Osteoblast (primary cell): ENCODE data around the gene HSF5. TPM values are rescaled to one million over a fixed set of nuclear protein-coding genes. Genes with fewer than 3 reads are reported as not detected.

Source experiments
- DNase-seq: peaks from one replicate; pipeline ENCODE4 v3.0.0; 2011; ENCODE audit warnings: low spot score, mixed read lengths; ENCODE audit not compliant: insufficient read length; ENCODE audit errors: missing footprints
- H2AFZ ChIP-seq: 2 replicates; pipeline ENCODE4 v1.6.0; 2011; ENCODE audit warnings: mild to moderate bottlenecking, low read length
- H3K27ac ChIP-seq: 2 replicates; pipeline ENCODE4 v1.5.1; 2011; ENCODE audit warnings: mild to moderate bottlenecking, low read depth, low read length, moderate library complexity
- H3K27me3 ChIP-seq: 2 replicates; pipeline ENCODE4 v1.6.0; 2012; ENCODE audit warnings: mild to moderate bottlenecking, control low read depth, inconsistent platforms, low read length, moderate library complexity; ENCODE audit not compliant: insufficient read depth
- H3K36me3 ChIP-seq: 2 replicates; pipeline ENCODE4 v1.5.1; 2011; ENCODE audit warnings: mild to moderate bottlenecking, low read length, control low read depth, moderate library complexity; ENCODE audit not compliant: insufficient read depth
- H3K4me1 ChIP-seq: 2 replicates; pipeline ENCODE4 v1.5.1; 2011; ENCODE audit warnings: mild to moderate bottlenecking, low read length, control low read depth, moderate library complexity; ENCODE audit not compliant: insufficient read depth
- H3K4me2 ChIP-seq: 2 replicates; pipeline ENCODE4 v1.6.0; 2011; ENCODE audit warnings: mild to moderate bottlenecking, low read length; ENCODE audit not compliant: insufficient read depth
- H3K4me3 ChIP-seq: fragments of 200-600 bp; sonication (generic); 3 replicates; pipeline ENCODE4 v1.5.1; 2012; ENCODE audit warnings: mild to moderate bottlenecking, low read length, inconsistent platforms; ENCODE audit not compliant: insufficient read depth
- H3K79me2 ChIP-seq: 2 replicates; pipeline ENCODE4 v1.6.0; 2012; ENCODE audit warnings: mild to moderate bottlenecking, low read length, control low read depth, inconsistent platforms; ENCODE audit not compliant: insufficient read depth
- H3K9me3 ChIP-seq: 2 replicates; pipeline ENCODE4 v1.5.1; 2011; ENCODE audit warnings: low read depth, low read length, control low read depth
- H4K20me1 ChIP-seq: 2 replicates; pipeline ENCODE4 v1.6.0; 2012; ENCODE audit warnings: mild to moderate bottlenecking, low read length, control low read depth; ENCODE audit not compliant: insufficient read depth
- total RNA-seq: library from RNA; depleted of rRNA; stranded (reverse); fragments of >200 nt; gene quantifications from 2 replicates; pipeline ENCODE4 v1.2.3, GENCODE V29; 2012
- TF ChIP-seq, protein P1 (sequence below): IDR thresholded peaks from 2 replicates; pipeline ENCODE4 v1.5.1; 2011; ENCODE audit warnings: mild to moderate bottlenecking, low read depth, low read length, moderate library complexity; ENCODE audit errors: extremely low read depth

The HSF5 gene
- total RNA-seq, 1 donor, result under 0.01 TPM

DNA sequence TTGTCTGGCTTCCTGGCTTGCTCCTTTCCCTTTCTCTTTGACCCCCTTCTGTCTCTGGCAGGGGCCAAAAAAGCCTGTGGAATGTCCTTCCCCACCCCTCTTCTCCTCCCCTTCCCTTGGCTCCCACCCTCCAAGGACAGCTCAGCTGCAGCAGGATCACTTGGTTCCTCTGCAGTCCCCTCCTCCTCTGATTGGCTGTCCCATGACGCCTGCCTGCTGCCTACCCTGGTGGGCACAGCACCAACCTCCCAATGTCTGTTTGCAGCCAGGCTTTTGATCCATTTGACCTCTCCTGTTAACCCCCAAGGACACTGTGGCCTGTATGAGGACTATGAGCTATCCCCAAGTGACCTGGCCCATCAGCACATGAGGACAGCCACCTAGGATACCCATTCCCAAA is 41.1 kb upstream of the HSF5 start:
- Histone ChIP-seq H3K4me3 (no peak overlapping the region), H3K9me3 (no peaks in the 10 kb centered on the region), H3K79me2 (no peaks in the 10 kb centered on the region), H3K27me3 (peaks cover 12% of the 10 kb centered on the region), H3K36me3 (no peaks in the 10 kb centered on the region), H3K4me2 (no peak overlapping the region), H3K4me1 (peaks cover 38% of the 10 kb centered on the region), H3K27ac (no peak overlapping the region), H2AFZ (no peak overlapping the region), H4K20me1 (no peaks in the 10 kb centered on the region)
- no peak for DNase-seq
- TF ChIP-seq, protein P1, sequence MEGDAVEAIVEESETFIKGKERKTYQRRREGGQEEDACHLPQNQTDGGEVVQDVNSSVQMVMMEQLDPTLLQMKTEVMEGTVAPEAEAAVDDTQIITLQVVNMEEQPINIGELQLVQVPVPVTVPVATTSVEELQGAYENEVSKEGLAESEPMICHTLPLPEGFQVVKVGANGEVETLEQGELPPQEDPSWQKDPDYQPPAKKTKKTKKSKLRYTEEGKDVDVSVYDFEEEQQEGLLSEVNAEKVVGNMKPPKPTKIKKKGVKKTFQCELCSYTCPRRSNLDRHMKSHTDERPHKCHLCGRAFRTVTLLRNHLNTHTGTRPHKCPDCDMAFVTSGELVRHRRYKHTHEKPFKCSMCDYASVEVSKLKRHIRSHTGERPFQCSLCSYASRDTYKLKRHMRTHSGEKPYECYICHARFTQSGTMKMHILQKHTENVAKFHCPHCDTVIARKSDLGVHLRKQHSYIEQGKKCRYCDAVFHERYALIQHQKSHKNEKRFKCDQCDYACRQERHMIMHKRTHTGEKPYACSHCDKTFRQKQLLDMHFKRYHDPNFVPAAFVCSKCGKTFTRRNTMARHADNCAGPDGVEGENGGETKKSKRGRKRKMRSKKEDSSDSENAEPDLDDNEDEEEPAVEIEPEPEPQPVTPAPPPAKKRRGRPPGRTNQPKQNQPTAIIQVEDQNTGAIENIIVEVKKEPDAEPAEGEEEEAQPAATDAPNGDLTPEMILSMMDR, result no peak

DNA sequence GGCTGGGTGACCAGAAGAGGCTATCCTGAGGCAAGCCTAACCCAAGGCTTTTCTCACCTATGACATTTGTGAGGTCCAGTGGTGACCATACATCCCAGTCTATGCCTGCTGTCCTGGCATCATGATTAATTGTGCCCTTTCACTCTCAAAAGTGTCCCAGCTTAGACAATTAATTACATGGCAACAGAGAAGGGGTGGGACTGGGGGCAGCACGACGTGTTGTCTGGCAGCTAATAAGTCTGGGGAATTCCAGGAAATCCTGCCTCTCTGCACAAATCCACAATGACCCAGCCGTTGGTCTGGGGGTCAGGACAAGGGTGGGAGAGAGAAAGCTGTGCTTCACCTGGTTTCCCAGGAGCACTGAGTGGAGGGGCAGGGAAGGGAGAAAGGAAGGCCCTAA is 40.2 kb upstream of the HSF5 start:
- no peak for DNase-seq
- Histone ChIP-seq H4K20me1 (no peaks in the 10 kb centered on the region), H3K36me3 (no peaks in the 10 kb centered on the region), H3K27me3 (peaks cover 12% of the 10 kb centered on the region), H3K79me2 (no peaks in the 10 kb centered on the region), H3K4me3 (no peak overlapping the region), H3K4me1 (peaks cover 38% of the 10 kb centered on the region), H3K27ac (no peak overlapping the region), H3K4me2 (no peak overlapping the region), H2AFZ (no peak overlapping the region), H3K9me3 (no peaks in the 10 kb centered on the region)
- TF ChIP-seq, protein P1, result no peak

DNA sequence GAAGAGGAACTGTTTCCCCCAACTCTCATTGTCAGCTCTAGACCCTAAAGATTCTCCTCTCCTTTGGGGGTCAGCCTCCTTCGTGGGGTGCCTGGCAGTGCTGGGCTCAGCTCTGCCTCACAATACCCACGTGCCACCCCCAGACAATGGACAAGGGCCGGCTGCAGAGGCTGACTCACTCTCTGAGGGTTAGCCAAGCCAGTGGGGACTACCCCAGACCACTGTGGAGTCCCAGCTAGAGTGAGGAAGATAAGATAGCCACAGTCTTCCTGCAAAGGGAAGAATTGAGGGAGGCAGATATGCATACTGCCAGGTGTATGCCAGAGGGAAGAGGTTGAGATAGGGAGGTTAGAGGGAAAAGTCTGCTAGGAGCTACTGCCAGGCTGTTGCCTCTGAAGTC is 39.7 kb upstream of the HSF5 start:
- Histone ChIP-seq H3K27ac (no peak overlapping the region), H3K4me2 (no peak overlapping the region), H3K4me1 (peaks cover 38% of the 10 kb centered on the region), H3K27me3 (peaks cover 12% of the 10 kb centered on the region), H3K9me3 (no peaks in the 10 kb centered on the region), H4K20me1 (no peaks in the 10 kb centered on the region), H3K36me3 (no peaks in the 10 kb centered on the region), H3K4me3 (no peak overlapping the region), H3K79me2 (no peaks in the 10 kb centered on the region), H2AFZ (no peak overlapping the region)
- DNase-seq, result peak; percentile 83
- TF ChIP-seq, protein P1, result no peak

DNA sequence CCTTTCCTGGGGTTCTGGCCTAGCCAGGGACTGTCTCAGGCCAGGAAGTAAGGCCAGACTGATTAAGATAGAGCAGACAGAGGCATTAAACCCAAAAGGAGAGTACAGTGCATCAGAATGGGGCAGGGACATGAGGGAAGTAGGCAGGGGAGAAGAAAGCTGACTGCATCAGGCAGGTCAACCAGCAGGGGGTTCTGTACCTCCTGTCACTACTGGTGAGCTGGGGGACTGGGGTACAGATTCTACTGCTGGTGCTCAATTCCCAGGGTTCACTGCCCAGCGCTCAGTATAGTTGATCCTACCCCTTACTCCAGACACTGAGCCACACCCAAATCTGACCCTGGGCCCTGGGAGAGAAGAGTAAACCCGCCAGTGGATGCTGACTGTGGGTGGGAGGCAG is 39.1 kb upstream of the HSF5 start:
- Histone ChIP-seq H3K27ac (no peak overlapping the region), H2AFZ (no peak overlapping the region), H3K4me1 (peaks cover 38% of the 10 kb centered on the region), H3K4me3 (no peak overlapping the region), H4K20me1 (no peaks in the 10 kb centered on the region), H3K27me3 (peaks cover 6% of the 10 kb centered on the region), H3K4me2 (no peak overlapping the region), H3K36me3 (no peaks in the 10 kb centered on the region), H3K9me3 (no peaks in the 10 kb centered on the region), H3K79me2 (no peaks in the 10 kb centered on the region)
- DNase-seq, result no peak
- TF ChIP-seq, protein P1, result peak; percentile 39
